WERI-Rb-1 (cell line): Measurements from ENCODE around the gene EBF3.
A peak's percentile ranks its signal among the peaks of the same experiment; 100 is the strongest.

ENCODE experiments used
- DNase-seq: peaks from one replicate; pipeline ENCODE4 v3.0.0-alpha.2; 2020
- H3K27ac ChIP-seq: fragments of 250-450 bp; sonication (Bioruptor Pico); 2 replicates; pipeline ENCODE4 v1.5.1; 2020; ENCODE audit warnings: mild to moderate bottlenecking, moderate library complexity
- H3K27me3 ChIP-seq: fragments of 250-450 bp; sonication (Bioruptor Pico); 2 replicates; pipeline ENCODE4 v1.5.1; 2021; ENCODE audit warnings: mild to moderate bottlenecking, low read depth, moderate library complexity; ENCODE audit not compliant: insufficient read depth, severe bottlenecking
- H3K36me3 ChIP-seq: fragments of 250-450 bp; sonication (Bioruptor Pico); 2 replicates; pipeline ENCODE4 v1.5.1; 2020; ENCODE audit warnings: mild to moderate bottlenecking, moderate library complexity
- H3K4me3 ChIP-seq: 2 replicates; pipeline ENCODE4 v1.5.1; 2011; ENCODE audit warnings: low read depth, mild to moderate bottlenecking, control low read depth, low read length
- H3K9me3 ChIP-seq: fragments of 250-450 bp; sonication (Bioruptor Pico); 2 replicates; pipeline ENCODE4 v1.5.1; 2021; ENCODE audit warnings: mild to moderate bottlenecking, moderate library complexity; ENCODE audit not compliant: severe bottlenecking
- TF ChIP-seq, protein P1 (sequence below): IDR thresholded peaks from 2 replicates; pipeline ENCODE4 v1.5.1; 2011; ENCODE audit warnings: low read depth, mild to moderate bottlenecking, control low read depth, inconsistent platforms, low read length

The EBF3 gene

DNA sequence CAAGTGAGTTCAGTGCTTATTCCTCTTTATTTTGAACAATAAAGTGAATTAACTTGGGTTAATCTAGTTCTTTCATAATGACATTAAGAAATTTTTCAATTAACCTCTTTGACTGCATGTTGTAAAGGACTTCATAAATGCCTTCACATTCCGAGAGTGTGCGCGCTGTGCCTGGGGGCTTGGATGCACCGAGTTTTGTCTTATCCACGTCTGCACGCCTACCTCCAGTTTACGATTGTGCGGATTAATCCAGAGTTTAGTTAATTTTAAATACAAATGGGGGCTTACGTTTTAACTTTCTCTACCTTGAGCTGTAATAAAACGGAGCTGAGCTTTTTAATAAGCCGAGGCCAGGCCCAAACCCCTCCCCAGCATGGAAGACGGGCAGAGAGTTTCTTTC, 120.4 kb downstream of the EBF3 start:
- Histone ChIP-seq H3K4me3 (no peak overlapping the region), H3K36me3 (no peaks in the 10 kb centered on the region), H3K27me3 (no peaks in the 10 kb centered on the region), H3K9me3 (no peaks in the 10 kb centered on the region), H3K27ac (peak overlapping the region; percentile 89)
- no peak for DNase-seq
- TF ChIP-seq, protein P1, sequence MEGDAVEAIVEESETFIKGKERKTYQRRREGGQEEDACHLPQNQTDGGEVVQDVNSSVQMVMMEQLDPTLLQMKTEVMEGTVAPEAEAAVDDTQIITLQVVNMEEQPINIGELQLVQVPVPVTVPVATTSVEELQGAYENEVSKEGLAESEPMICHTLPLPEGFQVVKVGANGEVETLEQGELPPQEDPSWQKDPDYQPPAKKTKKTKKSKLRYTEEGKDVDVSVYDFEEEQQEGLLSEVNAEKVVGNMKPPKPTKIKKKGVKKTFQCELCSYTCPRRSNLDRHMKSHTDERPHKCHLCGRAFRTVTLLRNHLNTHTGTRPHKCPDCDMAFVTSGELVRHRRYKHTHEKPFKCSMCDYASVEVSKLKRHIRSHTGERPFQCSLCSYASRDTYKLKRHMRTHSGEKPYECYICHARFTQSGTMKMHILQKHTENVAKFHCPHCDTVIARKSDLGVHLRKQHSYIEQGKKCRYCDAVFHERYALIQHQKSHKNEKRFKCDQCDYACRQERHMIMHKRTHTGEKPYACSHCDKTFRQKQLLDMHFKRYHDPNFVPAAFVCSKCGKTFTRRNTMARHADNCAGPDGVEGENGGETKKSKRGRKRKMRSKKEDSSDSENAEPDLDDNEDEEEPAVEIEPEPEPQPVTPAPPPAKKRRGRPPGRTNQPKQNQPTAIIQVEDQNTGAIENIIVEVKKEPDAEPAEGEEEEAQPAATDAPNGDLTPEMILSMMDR, result no peak

DNA sequence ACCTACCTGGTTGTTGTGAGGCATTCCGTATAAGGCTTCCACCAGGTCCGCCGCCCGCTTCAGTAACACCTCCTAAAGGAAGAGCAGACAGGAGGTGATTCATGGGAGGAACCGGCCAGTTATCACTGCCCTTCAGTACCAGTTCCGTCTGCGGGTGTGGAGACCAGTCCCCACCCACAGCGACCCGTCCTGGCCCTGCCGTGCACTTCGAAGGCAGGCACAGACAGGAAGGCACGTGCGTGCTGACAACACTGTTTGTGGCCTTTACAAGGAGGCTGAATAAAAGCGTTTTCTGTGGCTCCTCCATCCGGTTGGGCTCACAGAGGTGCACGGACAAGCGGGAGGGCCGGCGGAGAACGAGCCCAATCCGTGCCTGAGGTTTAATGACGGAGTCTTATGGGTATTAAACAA, 120.9 kb downstream of the EBF3 start:
- TF ChIP-seq, protein P1, result no peak
- Histone ChIP-seq H3K4me3 (no peak overlapping the region), H3K27me3 (no peaks in the 10 kb centered on the region), H3K36me3 (no peaks in the 10 kb centered on the region), H3K27ac (peak overlapping the region; percentile 89), H3K9me3 (no peaks in the 10 kb centered on the region)
- DNase-seq, result no peak

GRCh38 chr10:129842031-129842430, 122.0 kb downstream of the EBF3 start:
- no peak for DNase-seq
- no peaks in the 10 kb centered on the region for H3K9me3 ChIP-seq
- no peaks in the 10 kb centered on the region for H3K27me3 ChIP-seq
- no peak overlapping the region for H3K4me3 ChIP-seq
- no peaks in the 10 kb centered on the region for H3K36me3 ChIP-seq
- TF ChIP-seq, protein P1, result no peak
- H3K27ac ChIP-seq, result no peak overlapping the region

DNA sequence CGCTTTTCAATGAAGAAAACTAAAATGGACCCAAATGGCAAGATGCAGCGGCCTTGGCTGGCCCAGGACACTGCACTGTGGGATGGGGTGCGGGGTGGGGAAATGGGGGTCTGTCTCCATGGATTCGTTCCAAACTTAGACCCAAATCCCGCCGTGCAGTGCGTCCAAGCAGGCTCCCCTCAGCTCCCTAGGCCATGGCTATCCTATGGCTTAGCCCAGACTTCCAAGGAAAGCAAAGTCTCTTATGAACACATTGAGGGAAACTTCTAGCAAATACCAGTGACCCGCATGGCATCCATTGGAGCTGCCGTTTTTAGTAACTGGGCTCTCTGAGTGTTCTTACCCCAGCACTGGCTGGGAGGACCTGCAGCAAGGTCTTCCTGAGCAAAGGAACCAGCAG, 122.5 kb downstream of the EBF3 start:
- H3K4me3 ChIP-seq, result no peak overlapping the region
- DNase-seq, result no peak
- H3K27me3 ChIP-seq, result no peaks in the 10 kb centered on the region
- H3K9me3 ChIP-seq, result no peaks in the 10 kb centered on the region
- TF ChIP-seq, protein P1, result no peak
- H3K27ac ChIP-seq, result no peak overlapping the region
- no peaks in the 10 kb centered on the region for H3K36me3 ChIP-seq

DNA sequence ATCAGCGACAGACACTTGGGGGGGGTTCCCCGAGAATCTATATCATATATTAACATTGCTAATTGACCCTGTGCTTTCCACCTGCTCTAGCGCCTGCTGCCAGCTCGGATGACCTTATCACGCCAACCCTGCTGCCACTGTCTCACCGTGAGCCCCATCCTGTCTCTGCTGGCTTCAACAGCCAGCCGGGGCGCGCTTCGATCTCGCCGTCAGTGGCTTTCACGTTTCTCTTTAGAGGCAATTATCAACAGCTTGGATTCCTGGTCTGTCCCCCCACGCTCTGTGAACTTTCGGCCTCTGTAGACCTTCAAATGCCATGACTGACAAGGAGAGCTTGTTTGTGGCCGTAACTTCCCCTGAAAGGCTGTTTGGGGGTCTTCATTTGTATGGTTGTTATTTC, 123.0 kb downstream of the EBF3 start:
- no peak overlapping the region for H3K27ac ChIP-seq
- TF ChIP-seq, protein P1, result no peak
- no peaks in the 10 kb centered on the region for H3K27me3 ChIP-seq
- no peaks in the 10 kb centered on the region for H3K36me3 ChIP-seq
- no peaks in the 10 kb centered on the region for H3K9me3 ChIP-seq
- H3K4me3 ChIP-seq, result no peak overlapping the region
- no peak for DNase-seq

- Histone ChIP-seq H3K27ac (no peak overlapping the region), H3K27me3 (no peaks in the 10 kb centered on the region), H3K4me3 (no peak overlapping the region), H3K36me3 (no peaks in the 10 kb centered on the region), H3K9me3 (no peaks in the 10 kb centered on the region)
- DNase-seq, result no peak
- TF ChIP-seq, protein P1, result no peak
Measured at GRCh38 chr10:129840196-129840590, 123.9 kb downstream of the EBF3 start.
